ENCODE measurements around the gene THADA.

The THADA gene

GRCh38 chr2:43221763-43222474, 373.9 kb downstream of the THADA start (continued):
- TF ChIP-seq ZNF174 (tag by site-specific recombination; IDR thresholded peaks at IDR 0.05) (no peak), ZNF600 (tag by site-specific recombination; IDR thresholded peaks at IDR 0.05) (peak; percentile 40; the same call in 1 of the 2 replicates), ZNF112 (tag by site-specific recombination; IDR thresholded peaks at IDR 0.05) (no peak), KLF7 (tag by site-specific recombination; IDR thresholded peaks at IDR 0.05; ENCODE audit: borderline replicate concordance) (peak; percentile 46; the same call in 1 of the 2 replicates), KLF16 (tag by site-specific recombination; IDR thresholded peaks at IDR 0.05) (peak; percentile 93), IKZF3 (tag by site-specific recombination; IDR thresholded peaks at IDR 0.05) (peak; percentile 77), BCL11A (tag by site-specific recombination; IDR thresholded peaks at IDR 0.05; ENCODE audit: low read depth) (0 out of 2 replicates have a peak, but pooled peaks have one; percentile 23), FEZF1 (tag by site-specific recombination; IDR thresholded peaks at IDR 0.05) (no peak), ZNF37A (tag by site-specific recombination; IDR thresholded peaks at IDR 0.05) (no peak), ZEB2 (tag by site-specific recombination; IDR thresholded peaks at IDR 0.05) (peak; percentile 37; the same call in 1 of the 2 replicates), ZNF362 (tag by site-specific recombination; IDR thresholded peaks at IDR 0.05) (peak; percentile 97), ZBTB17 (tag by site-specific recombination; IDR thresholded peaks at IDR 0.05) (peak; percentile 99), ZNF837 (tag by site-specific recombination; IDR thresholded peaks at IDR 0.05) (no peak), ZSCAN30 (tag by site-specific recombination; IDR thresholded peaks at IDR 0.05) (no peak), ZNF654 (tag by site-specific recombination; IDR thresholded peaks at IDR 0.05; ENCODE audit: low read depth) (no peak), SCRT1 (tag by site-specific recombination; IDR thresholded peaks at IDR 0.05; ENCODE audit: borderline replicate concordance) (no peak), SP7 (tag by site-specific recombination; IDR thresholded peaks at IDR 0.05) (peak; percentile 20; the same call in 1 of the 2 replicates), ZNF146 (tag by site-specific recombination; IDR thresholded peaks at IDR 0.05) (no peak), ZFP37 (tag by site-specific recombination; IDR thresholded peaks at IDR 0.05) (no peak), KLF10 (tag by site-specific recombination; IDR thresholded peaks at IDR 0.05) (peak; percentile 82)
- TF ChIP-seq, protein P1, sequence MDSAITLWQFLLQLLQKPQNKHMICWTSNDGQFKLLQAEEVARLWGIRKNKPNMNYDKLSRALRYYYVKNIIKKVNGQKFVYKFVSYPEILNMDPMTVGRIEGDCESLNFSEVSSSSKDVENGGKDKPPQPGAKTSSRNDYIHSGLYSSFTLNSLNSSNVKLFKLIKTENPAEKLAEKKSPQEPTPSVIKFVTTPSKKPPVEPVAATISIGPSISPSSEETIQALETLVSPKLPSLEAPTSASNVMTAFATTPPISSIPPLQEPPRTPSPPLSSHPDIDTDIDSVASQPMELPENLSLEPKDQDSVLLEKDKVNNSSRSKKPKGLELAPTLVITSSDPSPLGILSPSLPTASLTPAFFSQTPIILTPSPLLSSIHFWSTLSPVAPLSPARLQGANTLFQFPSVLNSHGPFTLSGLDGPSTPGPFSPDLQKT (IDR thresholded peaks at IDR 0.05; ENCODE audit: borderline replicate concordance, low read depth, low read length) = no peak
- TF ChIP-seq, protein P2, sequence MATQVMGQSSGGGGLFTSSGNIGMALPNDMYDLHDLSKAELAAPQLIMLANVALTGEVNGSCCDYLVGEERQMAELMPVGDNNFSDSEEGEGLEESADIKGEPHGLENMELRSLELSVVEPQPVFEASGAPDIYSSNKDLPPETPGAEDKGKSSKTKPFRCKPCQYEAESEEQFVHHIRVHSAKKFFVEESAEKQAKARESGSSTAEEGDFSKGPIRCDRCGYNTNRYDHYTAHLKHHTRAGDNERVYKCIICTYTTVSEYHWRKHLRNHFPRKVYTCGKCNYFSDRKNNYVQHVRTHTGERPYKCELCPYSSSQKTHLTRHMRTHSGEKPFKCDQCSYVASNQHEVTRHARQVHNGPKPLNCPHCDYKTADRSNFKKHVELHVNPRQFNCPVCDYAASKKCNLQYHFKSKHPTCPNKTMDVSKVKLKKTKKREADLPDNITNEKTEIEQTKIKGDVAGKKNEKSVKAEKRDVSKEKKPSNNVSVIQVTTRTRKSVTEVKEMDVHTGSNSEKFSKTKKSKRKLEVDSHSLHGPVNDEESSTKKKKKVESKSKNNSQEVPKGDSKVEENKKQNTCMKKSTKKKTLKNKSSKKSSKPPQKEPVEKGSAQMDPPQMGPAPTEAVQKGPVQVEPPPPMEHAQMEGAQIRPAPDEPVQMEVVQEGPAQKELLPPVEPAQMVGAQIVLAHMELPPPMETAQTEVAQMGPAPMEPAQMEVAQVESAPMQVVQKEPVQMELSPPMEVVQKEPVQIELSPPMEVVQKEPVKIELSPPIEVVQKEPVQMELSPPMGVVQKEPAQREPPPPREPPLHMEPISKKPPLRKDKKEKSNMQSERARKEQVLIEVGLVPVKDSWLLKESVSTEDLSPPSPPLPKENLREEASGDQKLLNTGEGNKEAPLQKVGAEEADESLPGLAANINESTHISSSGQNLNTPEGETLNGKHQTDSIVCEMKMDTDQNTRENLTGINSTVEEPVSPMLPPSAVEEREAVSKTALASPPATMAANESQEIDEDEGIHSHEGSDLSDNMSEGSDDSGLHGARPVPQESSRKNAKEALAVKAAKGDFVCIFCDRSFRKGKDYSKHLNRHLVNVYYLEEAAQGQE (tag by site-specific recombination; IDR thresholded peaks at IDR 0.05) = no peak
- TF ChIP-seq, protein P3, sequence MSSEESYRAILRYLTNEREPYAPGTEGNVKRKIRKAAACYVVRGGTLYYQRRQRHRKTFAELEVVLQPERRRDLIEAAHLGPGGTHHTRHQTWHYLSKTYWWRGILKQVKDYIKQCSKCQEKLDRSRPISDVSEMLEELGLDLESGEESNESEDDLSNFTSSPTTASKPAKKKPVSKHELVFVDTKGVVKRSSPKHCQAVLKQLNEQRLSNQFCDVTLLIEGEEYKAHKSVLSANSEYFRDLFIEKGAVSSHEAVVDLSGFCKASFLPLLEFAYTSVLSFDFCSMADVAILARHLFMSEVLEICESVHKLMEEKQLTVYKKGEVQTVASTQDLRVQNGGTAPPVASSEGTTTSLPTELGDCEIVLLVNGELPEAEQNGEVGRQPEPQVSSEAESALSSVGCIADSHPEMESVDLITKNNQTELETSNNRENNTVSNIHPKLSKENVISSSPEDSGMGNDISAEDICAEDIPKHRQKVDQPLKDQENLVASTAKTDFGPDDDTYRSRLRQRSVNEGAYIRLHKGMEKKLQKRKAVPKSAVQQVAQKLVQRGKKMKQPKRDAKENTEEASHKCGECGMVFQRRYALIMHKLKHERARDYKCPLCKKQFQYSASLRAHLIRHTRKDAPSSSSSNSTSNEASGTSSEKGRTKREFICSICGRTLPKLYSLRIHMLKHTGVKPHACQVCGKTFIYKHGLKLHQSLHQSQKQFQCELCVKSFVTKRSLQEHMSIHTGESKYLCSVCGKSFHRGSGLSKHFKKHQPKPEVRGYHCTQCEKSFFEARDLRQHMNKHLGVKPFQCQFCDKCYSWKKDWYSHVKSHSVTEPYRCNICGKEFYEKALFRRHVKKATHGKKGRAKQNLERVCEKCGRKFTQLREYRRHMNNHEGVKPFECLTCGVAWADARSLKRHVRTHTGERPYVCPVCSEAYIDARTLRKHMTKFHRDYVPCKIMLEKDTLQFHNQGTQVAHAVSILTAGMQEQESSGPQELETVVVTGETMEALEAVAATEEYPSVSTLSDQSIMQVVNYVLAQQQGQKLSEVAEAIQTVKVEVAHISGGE (tag by site-specific recombination; conservative IDR thresholded peaks at IDR 0.05; ENCODE audit: low read depth) = 0 out of 2 replicates have a peak, but pooled peaks have one; percentile 24
- TF ChIP-seq, protein P4, sequence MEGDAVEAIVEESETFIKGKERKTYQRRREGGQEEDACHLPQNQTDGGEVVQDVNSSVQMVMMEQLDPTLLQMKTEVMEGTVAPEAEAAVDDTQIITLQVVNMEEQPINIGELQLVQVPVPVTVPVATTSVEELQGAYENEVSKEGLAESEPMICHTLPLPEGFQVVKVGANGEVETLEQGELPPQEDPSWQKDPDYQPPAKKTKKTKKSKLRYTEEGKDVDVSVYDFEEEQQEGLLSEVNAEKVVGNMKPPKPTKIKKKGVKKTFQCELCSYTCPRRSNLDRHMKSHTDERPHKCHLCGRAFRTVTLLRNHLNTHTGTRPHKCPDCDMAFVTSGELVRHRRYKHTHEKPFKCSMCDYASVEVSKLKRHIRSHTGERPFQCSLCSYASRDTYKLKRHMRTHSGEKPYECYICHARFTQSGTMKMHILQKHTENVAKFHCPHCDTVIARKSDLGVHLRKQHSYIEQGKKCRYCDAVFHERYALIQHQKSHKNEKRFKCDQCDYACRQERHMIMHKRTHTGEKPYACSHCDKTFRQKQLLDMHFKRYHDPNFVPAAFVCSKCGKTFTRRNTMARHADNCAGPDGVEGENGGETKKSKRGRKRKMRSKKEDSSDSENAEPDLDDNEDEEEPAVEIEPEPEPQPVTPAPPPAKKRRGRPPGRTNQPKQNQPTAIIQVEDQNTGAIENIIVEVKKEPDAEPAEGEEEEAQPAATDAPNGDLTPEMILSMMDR (tag by site-specific recombination; IDR thresholded peaks at IDR 0.05) = no peak
- TF ChIP-seq, protein P5, sequence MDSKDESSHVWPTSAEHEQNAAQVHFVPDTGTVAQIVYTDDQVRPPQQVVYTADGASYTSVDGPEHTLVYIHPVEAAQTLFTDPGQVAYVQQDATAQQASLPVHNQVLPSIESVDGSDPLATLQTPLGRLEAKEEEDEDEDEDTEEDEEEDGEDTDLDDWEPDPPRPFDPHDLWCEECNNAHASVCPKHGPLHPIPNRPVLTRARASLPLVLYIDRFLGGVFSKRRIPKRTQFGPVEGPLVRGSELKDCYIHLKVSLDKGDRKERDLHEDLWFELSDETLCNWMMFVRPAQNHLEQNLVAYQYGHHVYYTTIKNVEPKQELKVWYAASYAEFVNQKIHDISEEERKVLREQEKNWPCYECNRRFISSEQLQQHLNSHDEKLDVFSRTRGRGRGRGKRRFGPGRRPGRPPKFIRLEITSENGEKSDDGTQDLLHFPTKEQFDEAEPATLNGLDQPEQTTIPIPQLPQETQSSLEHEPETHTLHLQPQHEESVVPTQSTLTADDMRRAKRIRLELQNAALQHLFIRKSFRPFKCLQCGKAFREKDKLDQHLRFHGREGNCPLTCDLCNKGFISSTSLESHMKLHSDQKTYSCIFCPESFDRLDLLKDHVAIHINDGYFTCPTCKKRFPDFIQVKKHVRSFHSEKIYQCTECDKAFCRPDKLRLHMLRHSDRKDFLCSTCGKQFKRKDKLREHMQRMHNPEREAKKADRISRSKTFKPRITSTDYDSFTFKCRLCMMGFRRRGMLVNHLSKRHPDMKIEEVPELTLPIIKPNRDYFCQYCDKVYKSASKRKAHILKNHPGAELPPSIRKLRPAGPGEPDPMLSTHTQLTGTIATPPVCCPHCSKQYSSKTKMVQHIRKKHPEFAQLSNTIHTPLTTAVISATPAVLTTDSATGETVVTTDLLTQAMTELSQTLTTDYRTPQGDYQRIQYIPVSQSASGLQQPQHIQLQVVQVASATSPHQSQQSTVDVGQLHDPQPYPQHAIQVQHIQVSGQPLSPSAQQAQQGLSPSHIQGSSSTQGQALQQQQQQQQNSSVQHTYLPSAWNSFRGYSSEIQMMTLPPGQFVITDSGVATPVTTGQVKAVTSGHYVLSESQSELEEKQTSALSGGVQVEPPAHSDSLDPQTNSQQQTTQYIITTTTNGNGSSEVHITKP (tag by site-specific recombination; IDR thresholded peaks at IDR 0.05) = peak; percentile 83

All from HEK293 (cell line).